GM18507 (cell line): ENCODE results near the gene GDPD1.
"Not testable (repeated sequence)": the region's sequence is repeated elsewhere in the genome, so short reads cannot be mapped to it uniquely, and the experiment has no call there.

Experiments
- DNase-seq: peaks from one replicate; pipeline ENCODE4 v3.0.0; 2011; ENCODE audit warnings: low read depth; ENCODE audit not compliant: insufficient read length; ENCODE audit errors: extremely low spot score
- FAIRE-seq: peaks from 2 replicates; lab custom pipeline; 2011; peaks lifted over from hg19 to GRCh38; lab: Jason Lieb, UNC

GDPD1 gene

GRCh38 chr17:59220328-59221158 is at the start of gene GDPD1:
GDPD1 (plus strand) TSS chr17:59220511; CDS start chr17:59220610, 99 bp downstream.
- DNase-seq = peak; percentile 87
- peak; percentile 92 for FAIRE-seq

DNA sequence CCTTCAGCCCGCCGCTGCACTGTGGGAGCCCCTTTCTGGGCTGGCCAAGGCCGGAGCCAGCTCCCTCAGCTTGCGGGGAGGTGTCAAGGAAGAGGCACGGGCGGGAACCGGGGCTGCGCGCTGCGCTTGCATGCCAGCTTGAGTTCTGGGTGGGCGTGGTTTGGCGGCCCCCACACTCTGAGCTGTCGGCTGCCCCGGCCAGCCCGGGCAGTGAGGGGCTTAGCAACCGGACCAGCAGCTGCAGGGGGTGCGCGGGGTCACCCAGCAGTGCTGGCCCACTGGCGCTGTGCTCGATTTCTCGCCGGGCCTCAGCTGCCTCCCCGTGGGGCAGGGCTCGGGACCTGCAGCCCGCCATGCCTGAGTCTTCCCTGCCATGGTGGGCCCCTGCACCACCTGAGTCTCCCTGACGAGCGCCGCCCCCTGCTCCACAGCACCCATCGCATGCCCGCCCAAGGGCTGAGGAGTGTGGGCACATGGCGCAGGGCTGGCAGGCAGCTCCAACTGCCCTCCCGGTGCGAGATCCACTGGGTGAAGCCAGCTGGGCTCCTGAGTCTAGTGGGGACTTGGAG is 47.8 kb upstream of the GDPD1 start:
- FAIRE-seq (no peak), DNase-seq (no peak)

DNA sequence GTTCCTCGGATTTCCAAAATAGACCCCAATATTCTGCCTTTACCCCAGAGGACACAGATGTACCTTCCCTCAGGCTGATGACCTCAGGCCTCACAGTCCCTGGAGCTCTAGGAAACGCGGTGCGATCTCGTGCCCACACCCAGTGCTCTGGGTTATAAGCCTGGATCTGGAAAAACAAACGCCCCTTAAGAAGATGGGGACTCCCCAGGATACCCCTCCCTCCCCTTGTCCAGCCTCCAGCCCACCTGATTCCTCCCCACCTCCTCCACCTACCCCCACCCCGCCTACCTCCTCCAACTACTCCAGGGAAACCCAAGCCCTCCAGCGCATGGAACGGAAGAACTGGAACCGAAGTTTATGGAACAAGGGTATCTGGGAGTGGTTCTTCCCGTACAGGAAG is 45.6 kb upstream of the GDPD1 start:
- FAIRE-seq = no peak
- DNase-seq = no peak

GRCh38 chr17:59175076-59175475 is 45.2 kb upstream of the GDPD1 start:
- no peak for FAIRE-seq
- no peak for DNase-seq

DNA sequence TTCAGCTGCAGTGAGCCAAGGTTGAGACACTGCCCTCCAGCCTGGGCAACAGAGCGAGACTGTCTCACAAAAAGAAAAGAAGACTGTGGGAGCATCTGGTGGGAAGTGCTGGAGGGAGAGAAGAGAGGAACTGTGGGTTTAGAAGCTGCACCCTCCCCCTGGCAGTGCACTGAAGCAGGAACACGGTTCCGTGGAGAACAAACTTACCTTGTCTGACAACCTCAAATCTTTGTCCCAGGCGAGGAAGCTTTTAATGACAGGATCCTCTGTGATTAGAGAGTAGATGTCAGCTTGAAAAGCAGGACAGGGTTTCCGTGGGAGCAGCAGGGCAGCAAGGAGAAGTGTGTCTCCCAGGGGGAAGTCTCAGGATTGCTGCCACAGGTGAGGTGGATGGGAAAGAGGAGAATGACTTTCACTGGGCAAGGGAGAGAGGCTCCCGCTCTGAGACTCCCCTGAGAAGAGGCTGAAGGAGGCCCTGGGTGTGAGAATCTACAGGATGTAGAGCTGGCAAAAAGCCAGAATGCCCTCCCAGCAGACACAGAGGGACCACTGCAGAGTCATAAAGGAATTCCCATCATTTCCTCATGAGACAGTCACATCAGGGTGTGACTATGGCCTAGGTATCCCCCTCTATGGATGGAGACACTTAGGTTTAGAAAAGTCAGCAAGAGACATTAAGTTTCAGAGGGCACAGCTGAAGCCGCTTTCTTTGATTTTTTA is 41.9 kb upstream of the GDPD1 start:
- no peak for FAIRE-seq

GRCh38 chr17:59179601-59180000 is 40.7 kb upstream of the GDPD1 start:
- not testable (repeated sequence) for DNase-seq, FAIRE-seq

More for the DNA sequence above, 41.9 kb upstream of the GDPD1 start:
- no peak for DNase-seq

DNA sequence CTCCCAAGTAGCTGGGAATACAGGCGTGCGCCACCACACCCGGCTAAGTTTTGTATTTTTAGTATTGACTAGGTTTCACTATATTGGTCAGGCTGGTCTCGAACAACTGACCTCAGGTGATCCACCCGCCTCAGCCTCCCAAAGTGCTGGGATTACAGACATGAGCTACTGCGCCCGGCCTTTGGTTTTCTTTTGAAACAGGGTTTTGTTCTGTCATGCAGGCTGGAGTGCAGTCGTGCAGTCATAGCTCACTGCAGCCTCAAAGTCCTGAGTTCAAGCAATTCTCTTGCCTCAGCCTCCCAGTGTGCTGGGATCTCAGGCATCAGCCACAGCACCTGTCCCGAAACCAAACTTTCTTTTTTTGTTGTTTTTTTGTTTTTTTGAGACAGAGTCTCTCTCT is 39.7 kb upstream of the GDPD1 start:
- FAIRE-seq = no peak
- DNase-seq = no peak

- DNase-seq (no peak), FAIRE-seq (no peak)
Measured at GRCh38 chr17:59181481-59181880, 38.8 kb upstream of the GDPD1 start.

DNA sequence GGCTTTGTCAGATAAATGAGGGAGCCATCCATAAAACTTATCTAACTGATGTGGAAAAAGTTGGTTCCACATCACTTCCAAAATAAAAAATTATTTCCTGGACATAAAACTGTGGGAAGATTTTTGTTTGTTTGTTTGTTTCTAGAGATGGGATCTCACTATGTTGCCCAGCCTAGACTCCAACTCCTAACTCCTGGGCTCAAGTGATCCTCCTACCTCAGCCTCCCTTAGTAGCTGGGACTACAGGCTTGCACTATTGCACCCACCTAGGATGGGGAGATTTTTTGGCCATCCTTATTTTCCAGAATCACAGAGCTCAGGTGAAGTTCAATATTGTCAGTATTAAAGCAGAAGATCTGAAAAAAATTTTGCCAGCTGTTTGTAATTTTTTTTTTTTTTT is 34.3 kb upstream of the GDPD1 start:
- no peak for DNase-seq
- FAIRE-seq = no peak

- DNase-seq (no peak), FAIRE-seq (no peak)
Measured at GRCh38 chr17:59186850-59187249, 33.5 kb upstream of the GDPD1 start.

DNA sequence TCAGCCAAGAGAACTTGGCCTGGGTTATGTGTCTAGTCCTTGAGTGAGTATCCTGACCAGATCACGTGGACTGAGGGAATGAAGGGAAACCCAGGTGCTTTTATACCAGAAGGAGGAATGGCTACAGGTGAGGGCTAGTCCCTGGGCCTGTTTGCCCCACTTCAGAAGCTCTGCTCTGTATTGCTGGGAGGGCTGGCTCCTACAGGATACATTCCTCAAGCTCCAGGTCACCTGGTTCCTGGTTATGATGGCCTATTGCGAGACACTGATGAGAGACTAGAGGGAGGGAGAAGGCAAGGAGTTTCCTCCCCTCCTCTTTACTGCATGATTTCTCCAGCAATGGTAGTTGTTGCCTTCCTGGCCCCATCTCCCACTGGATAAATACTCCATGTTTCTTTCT is 29.5 kb upstream of the GDPD1 start:
- no peak for FAIRE-seq

DNA sequence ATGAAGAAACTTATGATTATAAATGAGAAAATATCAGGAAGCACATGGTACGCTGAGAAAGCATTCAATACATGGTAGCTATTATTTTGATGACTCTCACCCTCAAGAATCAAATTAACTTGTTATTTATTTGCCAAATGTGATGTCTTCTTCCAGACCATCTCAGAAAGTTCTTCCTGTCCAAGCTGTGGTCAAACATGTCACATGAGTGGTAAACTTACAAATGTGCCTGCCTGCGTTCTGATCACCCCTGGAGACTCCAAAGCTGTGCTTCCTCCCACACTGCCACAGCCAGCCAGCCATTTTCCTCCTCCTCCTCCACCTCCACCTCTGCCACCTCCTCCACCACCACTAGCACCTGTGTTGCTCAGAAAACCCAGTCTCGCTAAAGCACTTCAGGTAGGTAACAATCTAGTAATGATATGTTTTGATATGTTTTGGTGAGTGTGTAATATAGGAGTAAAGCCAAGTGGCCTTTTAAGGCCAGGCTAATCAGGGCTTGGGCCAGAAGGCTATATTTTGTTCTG is 26.9 kb upstream of the GDPD1 start:
- FAIRE-seq (no peak), DNase-seq (no peak)

More for the DNA sequence above, 29.5 kb upstream of the GDPD1 start:
- no peak for DNase-seq

DNA sequence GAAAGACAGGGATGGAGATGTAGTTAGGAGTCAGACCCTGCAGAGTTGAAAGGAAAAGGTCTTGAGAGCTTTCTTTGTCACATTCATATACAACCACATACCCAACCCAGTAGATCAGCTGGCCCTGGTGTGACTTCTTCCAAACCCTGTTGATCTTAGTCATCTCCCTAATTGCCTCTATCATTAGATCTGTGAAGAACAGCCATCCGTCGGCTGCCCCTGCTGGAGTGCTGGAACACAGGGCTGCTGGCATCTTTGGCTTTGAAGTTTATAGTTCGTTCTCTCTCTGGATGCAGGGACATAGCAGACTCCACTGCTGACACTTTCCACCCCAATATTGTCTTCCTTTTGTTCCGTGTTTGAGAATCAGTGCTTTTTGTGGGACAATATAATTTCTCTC is 20.9 kb upstream of the GDPD1 start:
- DNase-seq = no peak
- FAIRE-seq = no peak

GRCh38 chr17:59202320-59202719 is 18.0 kb upstream of the GDPD1 start:
- FAIRE-seq (no peak), DNase-seq (no peak)

DNA sequence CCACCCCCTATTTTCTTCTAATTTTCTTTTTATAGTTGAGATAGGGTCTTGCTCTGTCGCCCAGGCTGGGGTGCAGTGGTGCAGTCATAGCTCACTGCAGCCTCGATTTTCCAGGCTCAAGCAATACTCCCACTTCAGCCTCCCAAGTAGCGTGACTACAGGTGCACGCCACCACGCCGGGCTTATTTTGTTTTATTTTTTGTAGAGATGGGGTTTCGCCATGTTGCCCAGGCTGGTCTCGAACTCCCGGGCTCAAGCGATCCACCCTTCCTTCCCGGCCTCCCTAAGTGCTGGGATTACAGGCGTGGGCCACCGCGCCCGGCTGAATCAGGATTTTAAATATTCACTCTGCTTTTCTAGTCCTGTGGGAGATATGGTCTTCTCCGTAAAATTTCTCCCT is 941 bp upstream of the GDPD1 start:
- FAIRE-seq (no peak), DNase-seq (no peak)

DNA sequence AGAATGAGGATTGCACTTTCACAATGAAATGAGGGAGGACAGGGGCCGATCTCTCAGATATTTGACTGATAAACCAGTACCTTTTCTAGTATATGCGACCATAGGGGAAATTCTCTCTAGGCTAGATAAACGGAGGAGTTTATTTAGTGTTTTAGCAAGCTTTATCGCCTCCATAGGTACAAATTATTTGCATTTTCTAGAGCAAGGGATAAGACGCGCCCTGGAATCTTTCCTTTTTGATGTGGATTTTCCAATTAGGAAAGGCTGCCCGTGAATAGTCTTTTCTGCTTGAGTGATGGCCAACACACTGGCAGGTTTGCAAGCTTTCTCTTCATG is 351 bp upstream of the GDPD1 start:
- FAIRE-seq (no peak), DNase-seq (no peak)

DNA sequence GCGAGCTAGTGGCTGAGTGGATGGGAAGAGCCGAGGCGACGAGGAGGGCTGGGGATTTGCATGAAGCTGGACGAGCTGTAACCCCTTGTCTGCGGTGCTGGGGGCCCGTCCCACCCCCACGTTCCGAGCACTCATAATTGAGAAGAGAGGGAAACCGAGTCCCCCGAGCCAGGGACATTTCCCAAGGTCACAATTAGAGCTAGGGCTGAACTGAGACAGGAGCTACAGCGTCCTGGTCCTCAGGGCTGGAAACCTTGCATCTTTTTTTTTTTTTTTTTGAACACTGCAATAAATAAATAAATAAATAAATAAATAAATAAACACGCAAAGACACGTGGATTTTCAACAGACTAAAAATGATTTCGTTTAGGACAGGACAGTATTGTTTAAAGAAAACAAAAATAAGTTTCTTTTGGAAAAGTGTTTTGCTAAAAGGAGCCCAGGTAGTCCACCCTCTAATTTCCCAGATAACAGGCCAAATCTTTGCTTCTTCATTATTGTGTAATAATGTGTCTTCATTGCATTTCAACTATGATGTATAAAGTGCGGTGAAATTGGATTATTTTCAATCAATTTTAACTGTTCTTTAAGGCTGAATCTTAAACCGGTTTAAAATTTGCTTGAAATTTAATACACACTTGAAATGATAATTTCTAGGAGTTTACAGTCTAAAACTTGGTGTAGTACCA is 992 bp downstream of the GDPD1 start:
- DNase-seq (no peak), FAIRE-seq (no peak)

DNA sequence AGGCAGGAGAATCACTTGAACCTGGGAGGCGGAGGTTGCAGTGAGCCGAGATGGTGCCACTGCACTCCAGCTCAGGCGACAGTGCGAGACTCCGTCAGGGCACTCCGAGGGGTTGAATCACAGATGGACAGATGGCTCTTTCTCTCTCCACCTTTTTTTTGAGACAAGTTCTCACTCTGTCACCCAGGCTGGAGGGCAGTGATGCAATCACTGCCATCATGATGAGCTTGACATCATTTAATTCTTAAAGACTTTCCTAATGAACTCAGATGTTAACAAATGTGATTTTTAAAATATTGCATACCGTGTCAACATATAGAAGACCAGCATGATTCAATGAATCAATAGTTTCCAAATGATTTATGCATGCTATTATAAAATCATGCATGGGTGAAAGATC is 3.5 kb downstream of the GDPD1 start:
- no peak for FAIRE-seq
- DNase-seq = no peak

GRCh38 chr17:59228588-59228987 is 8.3 kb downstream of the GDPD1 start:
- not testable (repeated sequence) for FAIRE-seq, DNase-seq

DNA sequence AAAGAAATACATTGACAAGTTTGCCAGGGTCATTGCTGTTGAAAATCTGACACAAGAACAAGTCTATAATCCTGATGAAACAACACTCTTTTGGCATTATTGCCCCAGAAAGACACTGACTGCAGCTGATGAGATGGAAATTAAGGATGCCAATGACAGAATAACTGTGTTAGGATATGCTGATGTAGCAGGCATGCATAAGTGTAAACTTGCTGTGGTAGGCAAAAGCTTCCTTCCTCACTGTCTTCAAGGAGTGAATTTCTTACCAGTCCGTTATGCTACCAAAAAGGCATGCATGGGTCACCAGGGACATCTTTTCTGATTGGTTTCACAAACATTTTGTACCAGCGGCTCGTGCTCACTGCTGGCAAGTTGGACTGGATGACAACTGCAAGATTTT is 10.5 kb downstream of the GDPD1 start:
- DNase-seq (no peak), FAIRE-seq (no peak)
